AG09309 (cell line): ENCODE results near the gene TSPYL2.

ENCODE experiments used
- DNase-seq: peaks from one replicate; pipeline ENCODE4 v3.0.0-alpha.2; 2010; ENCODE audit warnings: low read depth
- H3K4me3 ChIP-seq: 2 replicates; pipeline ENCODE4 v1.5.1; 2011; ENCODE audit warnings: mild to moderate bottlenecking, low read depth, low read length, moderate library complexity; ENCODE audit not compliant: control insufficient read depth
- CTCF ChIP-seq: IDR thresholded peaks from 2 replicates; pipeline ENCODE4 v1.5.1; 2011; ENCODE audit warnings: mild to moderate bottlenecking, low read depth, low read length, inconsistent platforms; ENCODE audit not compliant: insufficient read depth, control insufficient read depth; ENCODE audit errors: missing control alignments

The TSPYL2 gene

GRCh38 chrX:53072418-53073114 lies 9.6 kb upstream of the TSPYL2 start:
- H3K4me3 ChIP-seq, result no peak overlapping the region
- TF ChIP-seq CTCF, result no peak
- no peak for DNase-seq

GRCh38 chrX:53073115-53073586 lies 9.0 kb upstream of the TSPYL2 start:
- no peak overlapping the region for H3K4me3 ChIP-seq
- DNase-seq, result no peak
- no peak for TF ChIP-seq CTCF

GRCh38 chrX:53075011-53075410 lies 7.2 kb upstream of the TSPYL2 start:
- TF ChIP-seq CTCF, result no peak
- H3K4me3 ChIP-seq, result no peak overlapping the region
- no peak for DNase-seq

GRCh38 chrX:53076671-53077070 lies 5.5 kb upstream of the TSPYL2 start:
- TF ChIP-seq CTCF, result no peak
- H3K4me3 ChIP-seq, result no peak overlapping the region
- DNase-seq, result no peak

GRCh38 chrX:53077207-53078197 lies 4.7 kb upstream of the TSPYL2 start:
- TF ChIP-seq CTCF, result no peak
- H3K4me3 ChIP-seq, result no peak overlapping the region
- no peak for DNase-seq

- no peak overlapping the region for H3K4me3 ChIP-seq
- TF ChIP-seq CTCF, result no peak
- no peak for DNase-seq
Measured at GRCh38 chrX:53078943-53079342, 3.2 kb upstream of the TSPYL2 start.
